ENCODE measurements around the gene PRMT6. TPM values are rescaled to one million over a fixed set of nuclear protein-coding genes. Genes with fewer than 3 reads are reported as not detected.

PRMT6 gene
- 8.1 and 8.2 TPM in 2 replicates for total RNA-seq (2021)
- Bru-seq, nascent RNA = percentile 63 among the genes with signal in this experiment
- percentile 73 among the genes with signal in this experiment for BruChase-seq, experiment 1, labeled RNA remaining after a 2-hour chase
- percentile 83 among the genes with signal in this experiment for BruChase-seq, experiment 2, labeled RNA remaining after a 6-hour chase
- long read RNA-seq, transcript PRMT6-201 (1 exons, 2,616 nt) = major isoform, 33 of 33 reads
- long read RNA-seq, partial matches to known transcripts = 0 of 33 reads
- long read RNA-seq, other reads (novel, unspliced or antisense) = 0 of 33 reads

DNA sequence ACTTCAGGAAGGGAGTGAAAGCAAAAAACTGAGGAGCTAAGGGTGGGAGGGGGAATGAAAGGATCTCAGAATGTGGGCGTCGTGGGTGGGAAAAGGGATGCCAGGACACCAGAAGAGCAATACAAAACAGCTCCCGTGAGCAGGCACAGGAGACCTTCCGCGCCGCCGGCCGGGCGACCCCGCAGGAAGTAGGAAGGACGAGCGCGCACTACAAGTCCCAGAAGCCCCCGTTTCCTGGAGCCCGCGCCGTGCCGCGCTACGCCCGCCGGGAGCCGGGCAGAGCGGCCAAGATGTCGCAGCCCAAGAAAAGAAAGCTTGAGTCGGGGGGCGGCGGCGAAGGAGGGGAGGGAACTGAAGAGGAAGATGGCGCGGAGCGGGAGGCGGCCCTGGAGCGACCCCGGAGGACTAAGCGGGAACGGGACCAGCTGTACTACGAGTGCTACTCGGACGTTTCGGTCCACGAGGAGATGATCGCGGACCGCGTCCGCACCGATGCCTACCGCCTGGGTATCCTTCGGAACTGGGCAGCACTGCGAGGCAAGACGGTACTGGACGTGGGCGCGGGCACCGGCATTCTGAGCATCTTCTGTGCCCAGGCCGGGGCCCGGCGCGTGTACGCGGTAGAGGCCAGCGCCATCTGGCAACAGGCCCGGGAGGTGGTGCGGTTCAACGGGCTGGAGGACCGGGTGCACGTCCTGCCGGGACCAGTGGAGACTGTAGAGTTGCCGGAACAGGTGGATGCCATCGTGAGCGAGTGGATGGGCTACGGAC lies at the start of gene PRMT6:
Gene PRMT6 (plus strand): TSS at position 249 of the 771 bp plus-strand sequence. CDS start 42 bp downstream, at position 291.
- TF ChIP-seq, protein P1, sequence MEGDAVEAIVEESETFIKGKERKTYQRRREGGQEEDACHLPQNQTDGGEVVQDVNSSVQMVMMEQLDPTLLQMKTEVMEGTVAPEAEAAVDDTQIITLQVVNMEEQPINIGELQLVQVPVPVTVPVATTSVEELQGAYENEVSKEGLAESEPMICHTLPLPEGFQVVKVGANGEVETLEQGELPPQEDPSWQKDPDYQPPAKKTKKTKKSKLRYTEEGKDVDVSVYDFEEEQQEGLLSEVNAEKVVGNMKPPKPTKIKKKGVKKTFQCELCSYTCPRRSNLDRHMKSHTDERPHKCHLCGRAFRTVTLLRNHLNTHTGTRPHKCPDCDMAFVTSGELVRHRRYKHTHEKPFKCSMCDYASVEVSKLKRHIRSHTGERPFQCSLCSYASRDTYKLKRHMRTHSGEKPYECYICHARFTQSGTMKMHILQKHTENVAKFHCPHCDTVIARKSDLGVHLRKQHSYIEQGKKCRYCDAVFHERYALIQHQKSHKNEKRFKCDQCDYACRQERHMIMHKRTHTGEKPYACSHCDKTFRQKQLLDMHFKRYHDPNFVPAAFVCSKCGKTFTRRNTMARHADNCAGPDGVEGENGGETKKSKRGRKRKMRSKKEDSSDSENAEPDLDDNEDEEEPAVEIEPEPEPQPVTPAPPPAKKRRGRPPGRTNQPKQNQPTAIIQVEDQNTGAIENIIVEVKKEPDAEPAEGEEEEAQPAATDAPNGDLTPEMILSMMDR (conservative IDR thresholded peaks at IDR 0.05) = peak; percentile 16; the same call in 1 of the 2 replicates
- no peak for TF ChIP-seq EZH2 (IDR thresholded peaks at IDR 0.05; ENCODE audit: low read depth)
- Histone ChIP-seq H3K36me3 (ENCODE audit: low read depth) (0 out of 2 replicates have a peak, but pooled peaks cover 4% of the 10 kb centered on the region), H3K27ac (peak within 1 kb of the TSS; percentile 17; the same call in 1 of the 2 replicates), H3K4me1 (replicated peaks; ENCODE audit: insufficient read depth) (peaks cover 12% of the 10 kb centered on the region), H3K4me2 (peak within 1 kb of the TSS; percentile 86), H4K20me1 (ENCODE audit: insufficient read depth) (no peaks in the 10 kb centered on the region), H2AFZ (peak within 1 kb of the TSS; percentile 99), H3K27me3 (ENCODE audit: insufficient read depth, low read depth) (no peaks in the 10 kb centered on the region), H3F3A (ENCODE audit: insufficient read depth, low read depth) (no peaks in the 10 kb centered on the region), H3K9me2 (ENCODE audit: insufficient read depth) (no peaks in the 10 kb centered on the region), H3K9me3 (ENCODE audit: insufficient read depth, low read depth) (no peaks in the 10 kb centered on the region), H3K79me2 (ENCODE audit: low read depth) (peaks cover 28% of the 10 kb centered on the region), H3K4me3 (peak within 1 kb of the TSS; percentile 84)
- DNase-seq = peak; percentile 61 to 65
- intact Hi-C loops (cut with micrococcal nuclease; ENCODE audit: unreplicated experiment) = no loop called here
- POLR2A ChIA-PET (ENCODE audit: unreplicated experiment) = interaction anchor here (0.6 kb wide), 1 partner anchor 123 kb away, joined by 3 read pairs; no protein-coding TSS in a partner anchor
- CTCF ChIA-PET = interaction anchor here (0.9 kb wide), 1 partner anchor 40 kb away, joined by 3 read pairs; no protein-coding TSS in a partner anchor
- BruUV-seq (replicated peaks) = TSS peak; percentile 62

GRCh38 chr1:107009281-107009680 lies 47.2 kb upstream of the PRMT6 start:
- no TSS peak for BruUV-seq (replicated peaks)
- H3K9me3 ChIP-seq (ENCODE audit: insufficient read depth, low read depth) = no peaks in the 10 kb centered on the region
- H4K20me1 ChIP-seq (ENCODE audit: insufficient read depth) = no peaks in the 10 kb centered on the region
- intact Hi-C loops (cut with micrococcal nuclease; ENCODE audit: unreplicated experiment) = no loop called here
- H3K27me3 ChIP-seq (ENCODE audit: insufficient read depth, low read depth) = no peaks in the 10 kb centered on the region
- H3K4me2 ChIP-seq = no peak overlapping the region
- H3K36me3 ChIP-seq (ENCODE audit: low read depth) = no peaks in the 10 kb centered on the region
- H3K9me2 ChIP-seq (ENCODE audit: insufficient read depth) = no peaks in the 10 kb centered on the region
- H3K4me3 ChIP-seq = no peak overlapping the region
- H3F3A ChIP-seq (ENCODE audit: insufficient read depth, low read depth) = no peaks in the 10 kb centered on the region
- H3K27ac ChIP-seq = no peak overlapping the region
- DNase-seq = no peak
- CTCF ChIA-PET = no interaction called here
- POLR2A ChIA-PET (ENCODE audit: unreplicated experiment) = no interaction called here
- TF ChIP-seq EZH2 (IDR thresholded peaks at IDR 0.05; ENCODE audit: low read depth) = no peak
- TF ChIP-seq, protein P1 (conservative IDR thresholded peaks at IDR 0.05) = no peak
- no peak overlapping the region for H2AFZ ChIP-seq
- H3K4me1 ChIP-seq (replicated peaks; ENCODE audit: insufficient read depth) = no peaks in the 10 kb centered on the region
- H3K79me2 ChIP-seq (ENCODE audit: low read depth) = no peaks in the 10 kb centered on the region

DNA sequence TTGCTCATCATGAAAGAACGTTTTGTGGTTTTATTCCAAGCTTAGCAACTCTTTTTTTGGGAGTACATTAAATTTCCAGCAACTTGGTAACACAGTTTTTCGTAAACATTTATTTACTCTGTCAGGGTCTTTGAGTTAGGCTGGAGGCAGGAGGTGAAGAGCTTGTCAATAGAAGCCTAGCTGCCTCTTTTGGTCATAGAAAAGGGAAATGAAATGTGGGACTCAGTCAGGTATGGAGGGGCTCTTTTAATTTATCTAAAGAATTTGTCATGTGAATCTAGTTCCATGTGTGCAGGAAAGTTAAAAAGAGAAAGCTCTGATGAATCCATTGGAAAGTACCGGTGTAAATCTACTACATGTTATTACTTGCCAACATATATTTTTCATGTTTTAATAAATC lies 45.9 kb upstream of the PRMT6 start:
- Histone ChIP-seq H3K9me2 (ENCODE audit: insufficient read depth) (no peaks in the 10 kb centered on the region), H3K27me3 (ENCODE audit: insufficient read depth, low read depth) (no peaks in the 10 kb centered on the region), H3K4me3 (no peak overlapping the region), H3K4me2 (no peak overlapping the region), H3F3A (ENCODE audit: insufficient read depth, low read depth) (no peaks in the 10 kb centered on the region), H3K9me3 (ENCODE audit: insufficient read depth, low read depth) (no peaks in the 10 kb centered on the region), H2AFZ (no peak overlapping the region), H3K27ac (no peak overlapping the region), H4K20me1 (ENCODE audit: insufficient read depth) (no peaks in the 10 kb centered on the region), H3K79me2 (ENCODE audit: low read depth) (no peaks in the 10 kb centered on the region), H3K36me3 (ENCODE audit: low read depth) (no peaks in the 10 kb centered on the region), H3K4me1 (replicated peaks; ENCODE audit: insufficient read depth) (no peaks in the 10 kb centered on the region)
- ChIA-PET CTCF (interaction anchor here (0.6 kb wide), 1 partner anchor 1508 kb away, joined by 3 read pairs; no protein-coding TSS in a partner anchor), POLR2A (ENCODE audit: unreplicated experiment) (no interaction called here)
- no TSS peak for BruUV-seq (replicated peaks)
- DNase-seq = no peak
- TF ChIP-seq EZH2 (IDR thresholded peaks at IDR 0.05; ENCODE audit: low read depth) = no peak
- TF ChIP-seq, protein P1 (conservative IDR thresholded peaks at IDR 0.05) = no peak
- intact Hi-C loops (cut with micrococcal nuclease; ENCODE audit: unreplicated experiment) = no loop called here

All from PC-9 (cell line).